ENCODE data around the gene ARRDC5. TPM values are rescaled to one million over a fixed set of nuclear protein-coding genes. Genes with fewer than 3 reads are reported as not detected.

ARRDC5 gene
- total and polyA plus RNA-seq, 2 of the 8 experiments (the other 6 are each of a cell fraction or from before 2014, with no cell fraction given), result not detected

DNA sequence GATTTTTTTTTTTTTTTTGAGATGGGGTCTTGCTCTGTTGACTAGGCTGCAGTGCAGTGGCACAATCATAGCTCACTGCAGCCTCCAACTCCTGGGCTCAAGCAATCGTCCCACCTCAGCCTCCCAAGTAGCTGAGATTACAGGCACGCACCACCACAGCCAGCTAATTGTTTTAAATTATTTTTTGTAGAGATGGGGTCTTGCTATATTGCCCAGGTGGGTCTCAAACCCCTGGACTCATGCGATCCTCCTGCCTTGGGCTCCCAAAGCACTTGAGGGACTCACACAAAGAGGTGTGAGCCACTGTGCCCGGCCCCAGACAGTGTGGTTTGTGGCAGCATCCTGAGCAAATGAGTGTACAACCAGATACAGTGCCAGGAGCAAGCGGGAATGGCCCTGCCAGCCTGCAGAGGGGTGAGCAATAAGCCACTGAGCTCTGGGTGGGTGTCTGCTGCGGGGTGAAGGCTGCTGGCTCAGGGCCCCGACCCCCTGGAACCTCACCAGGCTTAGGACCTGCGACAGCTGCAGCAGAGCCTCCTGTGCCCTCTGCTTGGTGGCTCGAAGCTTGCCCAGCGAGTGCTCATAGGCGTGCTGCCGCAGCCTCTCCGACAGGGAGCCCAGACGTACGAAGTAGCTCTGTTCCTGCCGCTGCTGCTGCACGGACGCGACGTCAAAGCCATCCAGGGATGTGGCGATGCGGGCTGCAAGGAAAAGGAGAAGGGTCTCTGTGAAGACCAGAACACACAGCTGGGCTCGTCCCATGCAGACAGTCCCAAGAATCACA, 55.3 kb downstream of the ARRDC5 start:
- H3K79me1 ChIP-seq (ENCODE audit: low read depth, low read length), result no peaks in the 10 kb centered on the region
- no peak overlapping the region for H2BK12ac ChIP-seq (ENCODE audit: low read depth, low read length)
- no peaks in the 10 kb centered on the region for H3K27me3 ChIP-seq (replicated peaks in 1 of 4; ENCODE audit: control insufficient read depth in 3 of 4, extremely low read depth in 1 of 4, insufficient read depth in 3 of 4, low read length in 3 of 4)
- H3K27ac ChIP-seq (ENCODE audit: low read depth, low read length), result no peak overlapping the region
- H4K91ac ChIP-seq (replicated peaks; ENCODE audit: insufficient read length, low read length), result no peak overlapping the region
- FAIRE-seq (no peak), DNase-seq (ENCODE audit: low read depth in 1 of 2, low spot score in 2 of 2) (no peak)
- H3K14ac ChIP-seq (ENCODE audit: insufficient read length), result no peak overlapping the region
- ChIA-PET POLR2A (ENCODE audit: partially characterized antibody) (interaction anchor here (1.2 kb wide), 2 partner anchors 24 to 80 kb away, joined by 3 read pairs; no protein-coding TSS in a partner anchor), CTCF (ENCODE audit: partially characterized antibody) (interaction anchor here (0.5 to 5.2 kb wide), 10 partner anchors 12 to 191 kb away, joined by 3 to 32 read pairs (median 3); no protein-coding TSS in a partner anchor)
- H2BK20ac ChIP-seq (ENCODE audit: low read length), result no peak overlapping the region
- H2AFZ ChIP-seq (ENCODE audit: low read length), result no peak overlapping the region
- no peak overlapping the region for H3K4me2 ChIP-seq (ENCODE audit: insufficient read depth in 1 of 2, low read depth in 2 of 2, low read length in 2 of 2)
- no peaks in the 10 kb centered on the region for H3K4me1 ChIP-seq (replicated peaks in 1 of 4; ENCODE audit: control insufficient read depth in 3 of 4, insufficient read depth in 4 of 4, low read length in 3 of 4)
- no peak overlapping the region for H2AK5ac ChIP-seq (ENCODE audit: low read depth, low read length)
- peaks cover 0 to 7% of the 10 kb centered on the region in 2 experiments for H4K20me1 ChIP-seq (replicated peaks in 1 of 2; ENCODE audit: control insufficient read depth in 1 of 2, insufficient read depth in 2 of 2, low read length in 2 of 2)
- no peak overlapping the region for H4K5ac ChIP-seq (ENCODE audit: insufficient read length, low read depth, low read length)
- H3K23me2 ChIP-seq (ENCODE audit: low read depth, low read length), result no peaks in the 10 kb centered on the region
- no peak overlapping the region for H3K23ac ChIP-seq (ENCODE audit: insufficient read length)
- H3K56ac ChIP-seq (replicated peaks; ENCODE audit: insufficient read length, low read depth, low read length), result no peak overlapping the region
- H2BK120ac ChIP-seq (replicated peaks; ENCODE audit: low read depth, low read length), result no peak overlapping the region
- H4K8ac ChIP-seq (ENCODE audit: extremely low read depth, insufficient read depth, low read length), result no peak overlapping the region
- 89% methylated on average over 23 of the region's 23 CpGs; no CpG with 5 or more reads in 1 of the 2 experiments for WGBS, 2 experiments (ENCODE audit: extremely low coverage in 1 of 2, insufficient coverage in 1 of 2, insufficient read length in 1 of 2, insufficient replicate concordance in 2 of 2, low coverage in 1 of 2, low lambda C conversion rate in 2 of 2, missing lambda C conversion rate in 1 of 2)
- no peaks in the 10 kb centered on the region for H3K79me2 ChIP-seq (ENCODE audit: control insufficient read depth in 1 of 2, insufficient read depth in 2 of 2, low read length in 2 of 2)
- H3K4me3 ChIP-seq (ENCODE audit: extremely low read depth in 1 of 4, insufficient read depth in 2 of 4, low read depth in 3 of 4, low read length in 4 of 4), result no peak overlapping the region
- H2BK5ac ChIP-seq (ENCODE audit: low read depth, low read length), result no peak overlapping the region
- no peaks in the 10 kb centered on the region; a peak in 1 of 4 replicates for H3K9me3 ChIP-seq (ENCODE audit: insufficient read depth in 2 of 2, low read depth in 1 of 2, low read length in 1 of 2)
- no peak overlapping the region for H3K9ac ChIP-seq (replicated peaks in 1 of 4; ENCODE audit: extremely low read depth in 1 of 4, low read depth in 3 of 4, low read length in 3 of 4)
- peaks cover 7 to 25% (median 16%) of the 10 kb centered on the region in 4 experiments for H3K36me3 ChIP-seq (ENCODE audit: control insufficient read depth in 2 of 4, insufficient read depth in 4 of 4, low read length in 3 of 4)
- H2BK15ac ChIP-seq (ENCODE audit: low read length), result no peak overlapping the region
- H3K18ac ChIP-seq (ENCODE audit: extremely low read depth, low read length), result no peak overlapping the region
- H3K4ac ChIP-seq (replicated peaks; ENCODE audit: insufficient read length, low read depth, low read length), result no peak overlapping the region
- TF ChIP-seq SRF (IDR thresholded peaks at IDR 0.05; ENCODE audit: low read depth, low read length) (no peak), JUN (IDR thresholded peaks at IDR 0.05; ENCODE audit: low read depth, low read length) (no peak), RFX5 (IDR thresholded peaks at IDR 0.05; ENCODE audit: borderline replicate concordance, low read depth, low read length) (no peak), TAF1 (IDR thresholded peaks at IDR 0.05; ENCODE audit: low read depth, low read length) (no peak), CBX8 (IDR thresholded peaks at IDR 0.05; ENCODE audit: borderline replicate concordance, low read depth, low read length) (no peak), ZNF274 (IDR thresholded peaks at IDR 0.05; ENCODE audit: borderline replicate concordance, extremely low read depth, low read length) (no peak), GTF2F1 (IDR thresholded peaks at IDR 0.05; ENCODE audit: borderline replicate concordance, low read depth, low read length) (no peak), SUZ12 (IDR thresholded peaks at IDR 0.05; ENCODE audit: low read length) (no peak), USF2 (IDR thresholded peaks at IDR 0.05; ENCODE audit: low read length) (no peak), SAP30 (IDR thresholded peaks at IDR 0.05; ENCODE audit: insufficient read depth, insufficient replicate concordance, low read length) (no peak), BCL11A (IDR thresholded peaks at IDR 0.05; ENCODE audit: low read depth in 2 of 2, low read length in 2 of 2) (no peak), SP2 (IDR thresholded peaks at IDR 0.05; ENCODE audit: low read length) (no peak)

Data from H1 (cell line).